SIG-M5 treated with dmso at 0.1 percent for 504 hours (cell line): Measurements from ENCODE around the gene METTL16.
"Not testable (repeated sequence)": the region's sequence is repeated elsewhere in the genome, so short reads cannot be mapped to it uniquely, and the experiment has no call there.

Experiments
- DNase-seq: peaks from one replicate; lab custom pipeline; 2025; ENCODE audit not compliant: unreplicated experiment; lab: John Stamatoyannopoulos, UW

The METTL16 gene

GRCh38 chr17:2452216-2452750, 59.4 kb downstream of the METTL16 start:
- no peak for DNase-seq

GRCh38 chr17:2450016-2450650, 61.6 kb downstream of the METTL16 start:
- no peak for DNase-seq

- no peak for DNase-seq
Observed at GRCh38 chr17:2449486-2449885, 62.2 kb downstream of the METTL16 start.

GRCh38 chr17:2447479-2447878, 64.2 kb downstream of the METTL16 start:
- DNase-seq = not testable (repeated sequence)

- no peak for DNase-seq
Observed at GRCh38 chr17:2445638-2446037, 66.0 kb downstream of the METTL16 start.

GRCh38 chr17:2444382-2444781, 67.3 kb downstream of the METTL16 start:
- no peak for DNase-seq

GRCh38 chr17:2442166-2442565, 69.5 kb downstream of the METTL16 start:
- no peak for DNase-seq

GRCh38 chr17:2440930-2441329, 70.8 kb downstream of the METTL16 start:
- DNase-seq = no peak

- DNase-seq = peak; percentile 81
Observed at GRCh38 chr17:2439997-2440396, 71.7 kb downstream of the METTL16 start.

- DNase-seq = peak; percentile 67
Observed at GRCh38 chr17:2438823-2439222, 72.9 kb downstream of the METTL16 start.

- no peak for DNase-seq
Observed at GRCh38 chr17:2436316-2436905, 75.3 kb downstream of the METTL16 start.

- DNase-seq = no peak
Observed at GRCh38 chr17:2435862-2436261, 75.8 kb downstream of the METTL16 start.

- no peak for DNase-seq
Observed at GRCh38 chr17:2435181-2435741, 76.4 kb downstream of the METTL16 start.

- no peak for DNase-seq
Observed at GRCh38 chr17:2433696-2434095, 78.0 kb downstream of the METTL16 start.

GRCh38 chr17:2427910-2428309, 83.8 kb downstream of the METTL16 start:
- DNase-seq = no peak

- DNase-seq = no peak
Observed at GRCh38 chr17:2427215-2427614, 84.5 kb downstream of the METTL16 start.

GRCh38 chr17:2423271-2423670, 88.4 kb downstream of the METTL16 start:
- DNase-seq = no peak

- no peak for DNase-seq
Observed at GRCh38 chr17:2421315-2422147, 90.2 kb downstream of the METTL16 start.

- no peak for DNase-seq
Observed at GRCh38 chr17:2420176-2420575, 91.5 kb downstream of the METTL16 start.

GRCh38 chr17:2419486-2419885, 92.2 kb downstream of the METTL16 start:
- DNase-seq = no peak

- DNase-seq = no peak
Observed at GRCh38 chr17:2418572-2418971, 93.1 kb downstream of the METTL16 start.
